Measurements from ENCODE around the gene SMAD1. TPM values are rescaled to one million over a fixed set of nuclear protein-coding genes. Genes with fewer than 3 reads are reported as not detected.

SMAD1 gene
- total RNA-seq, 1 donor from 2014 or later, result 57.5 TPM

- H3K4me1 Mint-ChIP-seq (ENCODE audit: low read depth, unreplicated experiment), result no peaks in the 10 kb centered on the region
- H3K4me3 Mint-ChIP-seq (ENCODE audit: unreplicated experiment), result no peak overlapping the region
- no peaks in the 10 kb centered on the region for H3K36me3 Mint-ChIP-seq (ENCODE audit: unreplicated experiment)
- DNase-seq, result no peak
- TF ChIP-seq CTCF (IDR thresholded peaks at IDR 0.05; ENCODE audit: partially characterized antibody, unreplicated experiment), result no peak
- H3K27ac Mint-ChIP-seq (ENCODE audit: unreplicated experiment), result no peak overlapping the region
- H3K27me3 Mint-ChIP-seq (ENCODE audit: unreplicated experiment), result no peaks in the 10 kb centered on the region
- peaks cover 1% of the 10 kb centered on the region for H3K9me3 Mint-ChIP-seq (ENCODE audit: unreplicated experiment)
These were observed 29.0 kb upstream of the SMAD1 start for GRCh38 chr4:145452447-145453162.

GRCh38 chr4:145453163-145453520 lies 28.5 kb upstream of the SMAD1 start:
- DNase-seq, result no peak
- no peak overlapping the region for H3K27ac Mint-ChIP-seq (ENCODE audit: unreplicated experiment)
- H3K4me1 Mint-ChIP-seq (ENCODE audit: low read depth, unreplicated experiment), result no peaks in the 10 kb centered on the region

GRCh38 chr4:145473203-145473602 lies 8.4 kb upstream of the SMAD1 start:
- no peak for DNase-seq

More at GRCh38 chr4:145453163-145453520, 28.5 kb upstream of the SMAD1 start:
- no peak for TF ChIP-seq CTCF (IDR thresholded peaks at IDR 0.05; ENCODE audit: partially characterized antibody, unreplicated experiment)
- Mint-ChIP-seq H3K4me3 (ENCODE audit: unreplicated experiment) (no peak overlapping the region), H3K27me3 (ENCODE audit: unreplicated experiment) (no peaks in the 10 kb centered on the region), H3K9me3 (ENCODE audit: unreplicated experiment) (peaks cover 1% of the 10 kb centered on the region), H3K36me3 (ENCODE audit: unreplicated experiment) (no peaks in the 10 kb centered on the region)

GRCh38 chr4:145480257-145480656 lies 1.4 kb upstream of the SMAD1 start:
- DNase-seq, result no peak
- Mint-ChIP-seq H3K36me3 (ENCODE audit: unreplicated experiment) (no peaks in the 10 kb centered on the region), H3K27me3 (ENCODE audit: unreplicated experiment) (peaks cover 11% of the 10 kb centered on the region), H3K4me3 (ENCODE audit: unreplicated experiment) (peak overlapping the region; percentile 88), H3K4me1 (ENCODE audit: low read depth, unreplicated experiment) (peaks cover 9% of the 10 kb centered on the region), H3K9me3 (ENCODE audit: unreplicated experiment) (peaks cover 14% of the 10 kb centered on the region), H3K27ac (ENCODE audit: unreplicated experiment) (no peak overlapping the region)
- TF ChIP-seq CTCF (IDR thresholded peaks at IDR 0.05; ENCODE audit: partially characterized antibody, unreplicated experiment), result no peak

More at GRCh38 chr4:145473203-145473602, 8.4 kb upstream of the SMAD1 start:
- H3K36me3 Mint-ChIP-seq (ENCODE audit: unreplicated experiment), result peaks cover 11% of the 10 kb centered on the region
- H3K27me3 Mint-ChIP-seq (ENCODE audit: unreplicated experiment), result peaks cover 2% of the 10 kb centered on the region
- peaks cover 14% of the 10 kb centered on the region for H3K9me3 Mint-ChIP-seq (ENCODE audit: unreplicated experiment)
- no peak overlapping the region for H3K27ac Mint-ChIP-seq (ENCODE audit: unreplicated experiment)
- no peak for TF ChIP-seq CTCF (IDR thresholded peaks at IDR 0.05; ENCODE audit: partially characterized antibody, unreplicated experiment)
- H3K4me1 Mint-ChIP-seq (ENCODE audit: low read depth, unreplicated experiment), result no peaks in the 10 kb centered on the region
- no peak overlapping the region for H3K4me3 Mint-ChIP-seq (ENCODE audit: unreplicated experiment)

GRCh38 chr4:145481942-145482208 lies 222 bp downstream of the SMAD1 start:
- peaks cover 10% of the 10 kb centered on the region for H3K27me3 Mint-ChIP-seq (ENCODE audit: unreplicated experiment)
- H3K27ac Mint-ChIP-seq (ENCODE audit: unreplicated experiment), result no peak overlapping the region
- no peak for DNase-seq
- no peaks in the 10 kb centered on the region for H3K36me3 Mint-ChIP-seq (ENCODE audit: unreplicated experiment)
- H3K4me3 Mint-ChIP-seq (ENCODE audit: unreplicated experiment), result no peak overlapping the region
- no peak for TF ChIP-seq CTCF (IDR thresholded peaks at IDR 0.05; ENCODE audit: partially characterized antibody, unreplicated experiment)
- peaks cover 12% of the 10 kb centered on the region for H3K4me1 Mint-ChIP-seq (ENCODE audit: low read depth, unreplicated experiment)
- H3K9me3 Mint-ChIP-seq (ENCODE audit: unreplicated experiment), result peaks cover 9% of the 10 kb centered on the region
